Breast epithelium (tissue), 4 donors: ENCODE results near the gene SLX4. TPM values are rescaled to one million over a fixed set of nuclear protein-coding genes. Genes with fewer than 3 reads are reported as not detected.

ENCODE experiments used
- DNase-seq, 2 donors: peaks; one replicate each; pipeline ENCODE4 v3.0.0-alpha.2; 2019; ENCODE audit warnings: low spot score in 2 of 2
- H3K27ac ChIP-seq, 2 donors: fragments of 200-600 bp; sonication (generic) in 1 of 2; one replicate each; pipeline ENCODE4 v1.5.1; 2016 to 2019; ENCODE audit warnings: mild to moderate bottlenecking in 1 of 2
- H3K27me3 ChIP-seq, 2 donors: fragments of 200-600 bp; sonication (generic) in 1 of 2; one replicate each; pipeline versions ENCODE4 v1.5.1 to v1.6.0; 2017 to 2019; ENCODE audit warnings: control low read depth in 1 of 2, mild to moderate bottlenecking in 1 of 2
- H3K36me3 ChIP-seq: fragments of 200-600 bp; one replicate; pipeline ENCODE4 v1.5.1; 2019
- H3K4me1 ChIP-seq, 2 donors: fragments of 200-600 bp; sonication (generic); one replicate each; pipeline ENCODE4 v1.5.1; 2016 to 2019; ENCODE audit warnings: control low read depth in 1 of 2
- H3K4me3 ChIP-seq, 3 donors: fragments of 200-600 bp; sonication (generic); 1 replicate in 2 of 3; 2 replicates in 1 of 3; pipeline ENCODE4 v1.5.1; 2016 to 2019; ENCODE audit warnings: mild to moderate bottlenecking in 3 of 3, moderate library complexity in 2 of 3
- H3K9me3 ChIP-seq, 2 donors: fragments of 200-600 bp; sonication (generic) in 1 of 2; one replicate each; pipeline ENCODE4 v1.5.1; 2016 to 2019; ENCODE audit warnings: control low read depth in 1 of 2
- CTCF ChIP-seq, 3 donors: fragments of 450-650 bp; IDR thresholded peaks; one replicate each; pipeline ENCODE4 v1.5.1; 2016 to 2017; ENCODE audit warnings: antibody characterized with exemption in 3 of 3, mild to moderate bottlenecking in 3 of 3, moderate library complexity in 3 of 3
- POLR2A ChIP-seq: fragments of 450-650 bp; IDR thresholded peaks from one replicate; pipeline ENCODE4 v1.6.1; 2016; ENCODE audit warnings: antibody characterized with exemption, mild to moderate bottlenecking, moderate library complexity
- POLR2AphosphoS5 ChIP-seq, 3 donors: sonication (generic); formaldehyde crosslinking; IDR thresholded peaks; one replicate each; pipeline ENCODE4 v1.6.1; 2017; ENCODE audit warnings: antibody characterized with exemption in 3 of 3
- intact Hi-C: fragments of 100-400 bp; cut with DNase I; formaldehyde crosslinking; loops from one replicate; pipeline ENCODE4 v1.15.1; 2023; ENCODE audit warnings: low total_unique reads
- total RNA-seq, 3 donors: library from RNA; depleted of rRNA; stranded (reverse); fragments of >200 nt; gene quantifications; one replicate each; pipeline ENCODE4 v1.1.0, GENCODE V29; 2016

SLX4 gene
- total RNA-seq, 3 donors from 2014 or later, result 3.0 to 4.3 (median 3.7) TPM

GRCh38 chr16:3569851-3570250 lies 41.6 kb downstream of the SLX4 start:
- Histone ChIP-seq H3K36me3 (no peaks in the 10 kb centered on the region), H3K4me1 (no peaks in the 10 kb centered on the region), H3K9me3 (peaks cover 4 to 10% of the 10 kb centered on the region in 2 donors), H3K27ac (no peak overlapping the region), H3K4me3 (no peak overlapping the region), H3K27me3 (no peaks in the 10 kb centered on the region)
- DNase-seq, result no peak
- intact Hi-C loops, result no loop called here
- no peak for TF ChIP-seq POLR2A
- TF ChIP-seq CTCF (IDR thresholded peaks at IDR 0.05), result no peak
- no peak for TF ChIP-seq POLR2AphosphoS5 (IDR thresholded peaks at IDR 0.05)

- Histone ChIP-seq H3K27ac (no peak overlapping the region), H3K4me1 (no peaks in the 10 kb centered on the region), H3K36me3 (no peaks in the 10 kb centered on the region), H3K4me3 (no peak overlapping the region), H3K9me3 (peaks cover 4 to 10% of the 10 kb centered on the region in 2 donors), H3K27me3 (no peaks in the 10 kb centered on the region)
- intact Hi-C loops, result no loop called here
- no peak for DNase-seq
- TF ChIP-seq POLR2AphosphoS5 (IDR thresholded peaks at IDR 0.05), result no peak
- no peak for TF ChIP-seq CTCF (IDR thresholded peaks at IDR 0.05)
- no peak for TF ChIP-seq POLR2A
These were observed 44.4 kb downstream of the SLX4 start for GRCh38 chr16:3566990-3567389.

GRCh38 chr16:3564889-3565141 lies 46.6 kb downstream of the SLX4 start:
- intact Hi-C loops, result no loop called here

GRCh38 chr16:3564130-3564888 lies 47.1 kb downstream of the SLX4 start:
- Histone ChIP-seq H3K27me3 (no peaks in the 10 kb centered on the region), H3K9me3 (no peaks in the 10 kb centered on the region), H3K27ac (no peak overlapping the region), H3K36me3 (no peaks in the 10 kb centered on the region), H3K4me3 (no peak overlapping the region), H3K4me1 (no peaks in the 10 kb centered on the region)
- intact Hi-C loops, result no loop called here
- TF ChIP-seq CTCF (IDR thresholded peaks at IDR 0.05) (no peak), POLR2A (no peak), POLR2AphosphoS5 (IDR thresholded peaks at IDR 0.05) (no peak)
- DNase-seq, result no peak

More at GRCh38 chr16:3564889-3565141, 46.6 kb downstream of the SLX4 start:
- Histone ChIP-seq H3K27ac (no peak overlapping the region), H3K36me3 (no peaks in the 10 kb centered on the region), H3K9me3 (no peaks in the 10 kb centered on the region), H3K4me3 (no peak overlapping the region), H3K4me1 (no peaks in the 10 kb centered on the region), H3K27me3 (no peaks in the 10 kb centered on the region)
- TF ChIP-seq POLR2A (no peak), CTCF (IDR thresholded peaks at IDR 0.05) (no peak), POLR2AphosphoS5 (IDR thresholded peaks at IDR 0.05) (no peak)
- DNase-seq, result no peak

GRCh38 chr16:3562914-3563480 lies 48.4 kb downstream of the SLX4 start:
- H3K9me3 ChIP-seq, result no peaks in the 10 kb centered on the region
- no peak overlapping the region for H3K27ac ChIP-seq
- intact Hi-C loops, result no loop called here
- H3K4me1 ChIP-seq, result no peaks in the 10 kb centered on the region
- no peak for TF ChIP-seq POLR2A
- TF ChIP-seq POLR2AphosphoS5 (IDR thresholded peaks at IDR 0.05), result no peak
- TF ChIP-seq CTCF (IDR thresholded peaks at IDR 0.05), result no peak
- no peak overlapping the region for H3K4me3 ChIP-seq
- H3K36me3 ChIP-seq, result no peaks in the 10 kb centered on the region
- no peak for DNase-seq
- H3K27me3 ChIP-seq, result no peaks in the 10 kb centered on the region
